Mammary epithelial cell (primary cell): ENCODE measurements around the gene MAP7D1.

ENCODE experiments used
- CTCF ChIP-seq, 2 donors: IDR thresholded peaks in 1 of 2; conservative IDR thresholded peaks in 1 of 2; 2 replicates each; pipeline ENCODE4 v1.5.1; 2011 to 2012; ENCODE audit warnings: inconsistent platforms in 2 of 2, low read length in 2 of 2, mild to moderate bottlenecking in 2 of 2, control low read depth in 1 of 2, low read depth in 1 of 2; ENCODE audit not compliant: insufficient read depth in 1 of 2; ENCODE audit errors: extremely low read depth in 1 of 2
- EZH2 ChIP-seq: IDR thresholded peaks from 2 replicates; pipeline ENCODE4 v1.6.1; 2012; ENCODE audit warnings: low read length, inconsistent platforms, borderline replicate concordance

- TF ChIP-seq CTCF (conservative IDR thresholded peaks at IDR 0.05 in 1 of 2, IDR thresholded peaks at IDR 0.05 in 1 of 2; ENCODE audit: extremely low read depth in 1 of 2, insufficient read depth in 1 of 2, low read depth in 1 of 2, low read length in 2 of 2) (no peak), EZH2 (no peak)
Measured at GRCh38 chr1:36153476-36153875, 2.5 kb upstream of the MAP7D1 start.
